ENCODE results near the gene MAP2.

MAP2 gene

DNA sequence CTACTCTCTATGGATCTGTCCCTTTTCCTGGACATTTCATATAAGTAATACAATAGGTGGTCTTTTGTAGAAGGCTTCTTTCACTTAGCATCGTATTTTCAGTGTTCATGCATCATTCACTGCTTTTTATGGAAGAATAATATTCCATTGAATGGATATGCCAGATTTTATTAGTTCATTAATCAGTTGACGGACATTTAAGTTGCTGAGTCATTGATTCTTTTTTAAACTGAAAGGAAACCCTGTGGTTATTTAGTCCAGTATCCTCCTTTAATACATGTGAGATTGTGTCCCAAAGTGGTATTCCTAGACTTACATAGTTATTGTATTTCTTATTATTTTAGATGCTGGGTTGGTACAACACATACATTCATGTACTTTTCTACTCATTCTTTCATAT is 185.7 kb downstream of the MAP2 start:
- ChIA-PET CTCF (no interaction called here), POLR2A (ENCODE audit: low non-redundant PET) (no interaction called here)
- DNase-seq (ENCODE audit: low spot score) = no peak
- TF ChIP-seq, protein P1, sequence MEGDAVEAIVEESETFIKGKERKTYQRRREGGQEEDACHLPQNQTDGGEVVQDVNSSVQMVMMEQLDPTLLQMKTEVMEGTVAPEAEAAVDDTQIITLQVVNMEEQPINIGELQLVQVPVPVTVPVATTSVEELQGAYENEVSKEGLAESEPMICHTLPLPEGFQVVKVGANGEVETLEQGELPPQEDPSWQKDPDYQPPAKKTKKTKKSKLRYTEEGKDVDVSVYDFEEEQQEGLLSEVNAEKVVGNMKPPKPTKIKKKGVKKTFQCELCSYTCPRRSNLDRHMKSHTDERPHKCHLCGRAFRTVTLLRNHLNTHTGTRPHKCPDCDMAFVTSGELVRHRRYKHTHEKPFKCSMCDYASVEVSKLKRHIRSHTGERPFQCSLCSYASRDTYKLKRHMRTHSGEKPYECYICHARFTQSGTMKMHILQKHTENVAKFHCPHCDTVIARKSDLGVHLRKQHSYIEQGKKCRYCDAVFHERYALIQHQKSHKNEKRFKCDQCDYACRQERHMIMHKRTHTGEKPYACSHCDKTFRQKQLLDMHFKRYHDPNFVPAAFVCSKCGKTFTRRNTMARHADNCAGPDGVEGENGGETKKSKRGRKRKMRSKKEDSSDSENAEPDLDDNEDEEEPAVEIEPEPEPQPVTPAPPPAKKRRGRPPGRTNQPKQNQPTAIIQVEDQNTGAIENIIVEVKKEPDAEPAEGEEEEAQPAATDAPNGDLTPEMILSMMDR (conservative IDR thresholded peaks at IDR 0.05; ENCODE audit: low read depth) = no peak
- H3K27ac ChIP-seq = no peak overlapping the region

DNA sequence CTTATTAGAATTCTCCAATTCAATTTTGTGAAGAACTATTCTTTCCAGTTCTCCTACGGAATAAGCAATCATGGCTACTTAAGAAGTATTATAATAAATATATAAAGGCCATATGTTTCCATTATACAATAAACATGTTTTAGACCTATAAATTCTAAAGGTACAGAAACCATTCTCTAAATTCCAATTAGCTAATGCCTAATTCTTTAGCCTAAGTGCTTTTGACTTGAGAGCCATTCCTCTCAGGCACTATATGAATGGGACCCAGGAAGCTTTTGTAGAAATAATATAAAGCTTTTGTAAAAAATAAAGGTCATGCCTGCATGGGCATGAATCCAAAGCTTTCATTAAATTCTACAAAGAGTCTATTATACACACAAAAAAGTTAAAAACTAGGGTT is 186.8 kb downstream of the MAP2 start:
- CTCF ChIA-PET = no interaction called here
- TF ChIP-seq, protein P1 (conservative IDR thresholded peaks at IDR 0.05; ENCODE audit: low read depth) = no peak
- no peak overlapping the region for H3K27ac ChIP-seq
- DNase-seq (ENCODE audit: low spot score) = no peak
- POLR2A ChIA-PET (ENCODE audit: low non-redundant PET) = interaction anchor here (0.6 kb wide), 1 partner anchor 10 kb away, joined by 3 read pairs; no protein-coding TSS in a partner anchor

DNA sequence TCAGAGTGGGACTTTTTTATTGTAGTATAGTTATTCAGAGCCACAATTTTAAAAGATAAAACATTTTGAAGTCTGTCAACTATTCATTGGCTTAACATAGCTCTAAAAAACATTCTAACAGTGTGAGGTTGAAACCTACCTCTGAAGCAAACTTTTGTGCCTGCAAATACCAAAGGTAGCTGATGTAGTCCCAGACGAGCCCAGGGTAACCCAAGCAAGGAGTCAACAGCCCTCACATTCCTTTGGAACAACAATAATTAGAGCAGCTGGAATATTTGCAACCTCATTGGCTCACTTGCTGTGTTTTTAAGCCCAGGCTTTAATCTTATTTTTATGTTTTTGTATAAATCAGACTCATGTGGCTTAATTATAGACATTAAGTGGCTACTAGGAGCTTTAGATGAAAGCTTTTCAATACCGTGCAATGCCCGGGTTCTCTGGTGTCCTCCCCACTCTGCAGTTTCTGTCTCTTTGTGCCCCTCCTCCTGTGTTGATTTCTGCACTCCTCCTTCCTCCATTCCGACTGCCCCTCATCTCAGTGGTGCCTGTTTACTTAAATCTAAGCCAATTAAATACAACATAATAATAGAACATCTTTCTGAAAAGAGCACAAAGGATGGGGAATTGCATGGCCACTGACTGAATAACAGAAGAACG is 189.9 kb downstream of the MAP2 start:
- H3K27ac ChIP-seq = no peak overlapping the region
- TF ChIP-seq, protein P1 (conservative IDR thresholded peaks at IDR 0.05; ENCODE audit: low read depth) = no peak
- CTCF ChIA-PET = no interaction called here
- POLR2A ChIA-PET (ENCODE audit: low non-redundant PET) = no interaction called here
- no peak for DNase-seq (ENCODE audit: low spot score)

DNA sequence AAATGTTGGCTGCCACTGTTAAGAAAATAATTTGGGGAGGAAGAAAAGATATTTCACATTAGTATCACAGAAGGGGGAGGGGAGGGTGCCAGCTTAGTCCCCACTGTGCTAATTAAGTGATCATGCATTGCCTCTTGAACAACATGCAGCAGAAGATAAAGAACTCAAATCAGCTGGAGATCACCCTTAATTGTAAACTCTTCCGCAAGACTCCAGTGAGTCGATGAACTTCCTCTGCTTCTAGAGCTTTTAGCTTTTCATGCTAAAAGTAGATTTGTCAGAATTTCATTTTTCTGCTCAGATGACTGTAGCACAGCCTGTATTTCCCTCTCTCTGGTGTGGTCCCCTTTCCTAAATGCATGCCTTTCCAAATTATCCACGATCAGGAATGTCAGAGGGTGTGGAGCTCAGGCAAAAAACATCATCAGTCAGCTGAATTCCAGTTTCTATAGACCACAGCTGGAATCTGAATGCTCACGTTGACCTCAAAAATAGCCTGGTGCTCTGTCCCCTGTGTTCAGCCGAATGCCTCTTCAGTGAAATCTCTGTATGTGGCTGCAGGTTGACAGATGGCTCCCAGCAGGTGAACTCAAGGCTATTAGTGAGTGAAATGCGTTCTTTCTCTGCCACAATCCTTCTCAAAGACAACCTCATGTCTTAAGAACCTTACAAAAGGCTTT is 191.0 kb downstream of the MAP2 start:
- ChIA-PET POLR2A (ENCODE audit: low non-redundant PET) (no interaction called here), CTCF (no interaction called here)

DNA sequence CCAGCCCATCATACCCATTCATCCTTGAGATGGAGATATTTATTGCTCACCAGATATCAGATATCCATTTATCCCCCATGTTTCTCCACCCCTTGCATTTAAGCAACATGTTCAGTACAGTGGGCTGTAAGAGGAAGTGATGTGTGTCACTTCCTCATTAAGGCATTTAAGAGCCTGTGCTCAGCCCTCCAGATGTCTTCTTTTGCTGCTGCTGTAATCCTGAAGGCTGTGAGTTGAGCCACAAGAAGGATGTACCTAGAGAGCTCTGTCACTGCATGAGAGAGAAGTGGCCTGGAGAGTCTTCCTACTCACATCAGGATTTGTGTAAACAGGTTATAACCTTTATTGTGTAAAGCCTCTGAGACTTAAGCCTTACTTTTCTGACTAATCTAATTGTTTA is 195.9 kb downstream of the MAP2 start:
- no peak for DNase-seq (ENCODE audit: low spot score)
- CTCF ChIA-PET = interaction anchor here (0.7 kb wide), 1 partner anchor 1203 kb away, joined by 4 read pairs; no protein-coding TSS in a partner anchor

More for the DNA sequence above, 191.0 kb downstream of the MAP2 start:
- TF ChIP-seq, protein P1 (conservative IDR thresholded peaks at IDR 0.05; ENCODE audit: low read depth) = no peak
- DNase-seq (ENCODE audit: low spot score) = no peak
- no peak overlapping the region for H3K27ac ChIP-seq

DNA sequence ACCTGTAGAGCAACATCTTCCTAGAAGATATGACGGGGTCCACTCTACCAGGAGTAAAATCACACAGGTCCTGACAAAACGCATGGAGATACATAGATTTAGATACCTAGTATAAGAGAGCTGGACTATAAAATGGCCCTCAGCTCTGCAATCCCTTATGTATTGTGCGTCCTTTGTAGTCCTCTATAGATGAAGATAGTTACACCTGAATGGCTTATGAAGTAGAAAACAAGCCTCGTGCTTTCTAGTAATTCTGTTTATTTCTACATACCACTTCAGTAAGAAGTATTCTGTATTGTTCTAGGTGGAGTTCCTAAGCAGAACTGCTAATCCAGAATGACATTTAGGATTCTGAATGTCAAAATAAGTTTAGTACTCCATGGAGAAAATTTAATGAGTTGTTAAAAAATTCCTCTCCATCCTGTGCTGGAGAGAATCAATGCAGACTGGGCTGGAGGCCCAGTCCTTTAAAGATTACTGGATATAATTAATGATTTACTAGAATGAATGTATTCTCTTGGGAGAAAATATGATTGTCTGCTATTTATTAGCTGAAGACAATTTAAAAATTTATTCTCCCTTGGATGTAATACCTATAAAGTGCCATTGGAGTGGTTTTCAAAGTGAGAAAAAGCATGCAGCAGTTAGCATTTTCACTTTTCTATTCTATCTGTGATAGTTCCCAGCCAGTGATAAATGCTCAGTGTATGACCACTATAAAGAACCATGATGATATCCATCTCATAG is 200.5 kb downstream of the MAP2 start:
- CTCF ChIA-PET = interaction anchor here (1.0 kb wide), 1 partner anchor 27 kb away, joined by 3 read pairs; no protein-coding TSS in a partner anchor
- POLR2A ChIA-PET (ENCODE audit: low non-redundant PET) = no interaction called here

More for the DNA sequence above, 195.9 kb downstream of the MAP2 start:
- no peak overlapping the region for H3K27ac ChIP-seq
- TF ChIP-seq, protein P1 (conservative IDR thresholded peaks at IDR 0.05; ENCODE audit: low read depth) = no peak
- POLR2A ChIA-PET (ENCODE audit: low non-redundant PET) = no interaction called here

More for the DNA sequence above, 200.5 kb downstream of the MAP2 start:
- TF ChIP-seq, protein P1 (conservative IDR thresholded peaks at IDR 0.05; ENCODE audit: low read depth) = no peak
- no peak for DNase-seq (ENCODE audit: low spot score)
- H3K27ac ChIP-seq = no peak overlapping the region

All from RWPE1 (cell line).